ENCODE measurements around the gene CSF2. TPM values are rescaled to one million over a fixed set of nuclear protein-coding genes. Genes with fewer than 3 reads are reported as not detected.

Gene CSF2
- total and polyA plus RNA-seq, 5 experiments from 2014 or later, result not detected

- POLR2A ChIA-PET, result no interaction called here
- H3K4me1 Mint-ChIP-seq, result peaks cover 0 to 10% (median 8%) of the 10 kb centered on the region in 4 donors
These were observed 13.6 kb downstream of the CSF2 start for GRCh38 chr5:132087176-132087575.

GRCh38 chr5:132087661-132088060, 14.1 kb downstream of the CSF2 start:
- DNase-seq (no peak), ATAC-seq (no peak)
- Mint-ChIP-seq H3K27ac (no peak overlapping the region), H3K4me1 (peaks cover 0 to 10% (median 8%) of the 10 kb centered on the region in 4 donors), H3K36me3 (no peaks in the 10 kb centered on the region), H3K4me3 (no peak overlapping the region), H3K27me3 (no peaks in the 10 kb centered on the region), H3K9me3 (no peaks in the 10 kb centered on the region)
- POLR2A ChIA-PET, result no interaction called here

More at GRCh38 chr5:132087176-132087575, 13.6 kb downstream of the CSF2 start:
- H3K36me3 Mint-ChIP-seq, result no peaks in the 10 kb centered on the region
- no peaks in the 10 kb centered on the region for H3K9me3 Mint-ChIP-seq
- no peak for ATAC-seq
- no peak for DNase-seq
- H3K4me3 Mint-ChIP-seq, result no peak overlapping the region
- no peak overlapping the region for H3K27ac Mint-ChIP-seq
- H3K27me3 Mint-ChIP-seq, result no peaks in the 10 kb centered on the region

GRCh38 chr5:132089363-132089762, 15.8 kb downstream of the CSF2 start:
- Mint-ChIP-seq H3K4me3 (no peak overlapping the region), H3K4me1 (peaks cover 0 to 10% (median 2%) of the 10 kb centered on the region in 4 donors), H3K27me3 (peaks cover 0 to 4% (median 0%) of the 10 kb centered on the region in 5 donors), H3K27ac (no peak overlapping the region), H3K9me3 (no peaks in the 10 kb centered on the region), H3K36me3 (no peaks in the 10 kb centered on the region)
- no peak for DNase-seq
- POLR2A ChIA-PET, result no interaction called here
- ATAC-seq, result no peak

GRCh38 chr5:132090107-132090506, 16.5 kb downstream of the CSF2 start:
- Mint-ChIP-seq H3K4me3 (no peak overlapping the region), H3K27ac (no peak overlapping the region), H3K27me3 (peaks cover 0 to 4% (median 0%) of the 10 kb centered on the region in 5 donors), H3K36me3 (no peaks in the 10 kb centered on the region), H3K4me1 (peaks cover 0 to 10% (median 4%) of the 10 kb centered on the region in 4 donors), H3K9me3 (no peaks in the 10 kb centered on the region)
- DNase-seq (no peak), ATAC-seq (no peak)
- POLR2A ChIA-PET, result no interaction called here

GRCh38 chr5:132093271-132093670, 19.7 kb downstream of the CSF2 start:
- Mint-ChIP-seq H3K4me1 (peaks cover 0 to 17% (median 3%) of the 10 kb centered on the region in 4 donors), H3K27ac (no peak overlapping the region), H3K27me3 (peaks cover 0 to 4% (median 0%) of the 10 kb centered on the region in 5 donors), H3K4me3 (no peak overlapping the region), H3K36me3 (no peaks in the 10 kb centered on the region), H3K9me3 (no peaks in the 10 kb centered on the region)
- DNase-seq (no peak), ATAC-seq (no peak)
- POLR2A ChIA-PET, result no interaction called here

GRCh38 chr5:132094393-132095076, 20.9 kb downstream of the CSF2 start:
- Mint-ChIP-seq H3K4me1 (peaks cover 3 to 29% (median 7%) of the 10 kb centered on the region in 4 donors), H3K4me3 (no peak overlapping the region), H3K27ac (no peak overlapping the region), H3K36me3 (no peaks in the 10 kb centered on the region), H3K9me3 (no peaks in the 10 kb centered on the region), H3K27me3 (peaks cover 0 to 4% (median 0%) of the 10 kb centered on the region in 5 donors)
- DNase-seq (no peak), ATAC-seq (no peak)
- POLR2A ChIA-PET, result no interaction called here

- Mint-ChIP-seq H3K27ac (no peak overlapping the region), H3K36me3 (no peaks in the 10 kb centered on the region), H3K4me1 (peaks cover 8 to 32% (median 10%) of the 10 kb centered on the region in 4 donors), H3K27me3 (peaks cover 0 to 4% (median 0%) of the 10 kb centered on the region in 5 donors), H3K9me3 (no peaks in the 10 kb centered on the region), H3K4me3 (no peak overlapping the region)
- no peak for ATAC-seq
- POLR2A ChIA-PET, result no interaction called here
- DNase-seq, result no peak
These were observed 21.5 kb downstream of the CSF2 start for GRCh38 chr5:132095077-132095410.

- POLR2A ChIA-PET, result no interaction called here
- no peaks in the 10 kb centered on the region for H3K9me3 Mint-ChIP-seq
- no peaks in the 10 kb centered on the region for H3K36me3 Mint-ChIP-seq
- H3K4me1 Mint-ChIP-seq, result peaks cover 8 to 36% (median 13%) of the 10 kb centered on the region in 4 donors
- DNase-seq, result no peak
- ATAC-seq, result no peak
- H3K4me3 Mint-ChIP-seq, result no peak overlapping the region
- peak overlapping the region in 1 of 10 donors; percentile 30 for H3K27ac Mint-ChIP-seq
- H3K27me3 Mint-ChIP-seq, result peaks cover 0 to 4% (median 0%) of the 10 kb centered on the region in 5 donors
These were observed 21.9 kb downstream of the CSF2 start for GRCh38 chr5:132095424-132095972.

- H3K27me3 Mint-ChIP-seq, result peaks cover 0 to 4% (median 0%) of the 10 kb centered on the region in 5 donors
- POLR2A ChIA-PET, result no interaction called here
- ATAC-seq (no peak), DNase-seq (no peak)
- peaks cover 12 to 50% (median 21%) of the 10 kb centered on the region in 4 donors for H3K4me1 Mint-ChIP-seq
- H3K4me3 Mint-ChIP-seq, result no peak overlapping the region
- H3K9me3 Mint-ChIP-seq, result no peaks in the 10 kb centered on the region
- no peak overlapping the region for H3K27ac Mint-ChIP-seq
- no peaks in the 10 kb centered on the region for H3K36me3 Mint-ChIP-seq
These were observed 23.3 kb downstream of the CSF2 start for GRCh38 chr5:132096904-132097303.

GRCh38 chr5:132098151-132098594, 24.6 kb downstream of the CSF2 start:
- H3K27me3 Mint-ChIP-seq, result peaks cover 0 to 4% (median 0%) of the 10 kb centered on the region in 5 donors
- ATAC-seq (no peak), DNase-seq (no peak)
- H3K27ac Mint-ChIP-seq, result no peak overlapping the region
- no peak overlapping the region for H3K4me3 Mint-ChIP-seq
- no peaks in the 10 kb centered on the region for H3K9me3 Mint-ChIP-seq
- peaks cover 15 to 63% (median 32%) of the 10 kb centered on the region in 4 donors for H3K4me1 Mint-ChIP-seq
- H3K36me3 Mint-ChIP-seq, result no peaks in the 10 kb centered on the region
- POLR2A ChIA-PET, result no interaction called here

GRCh38 chr5:132098621-132099020, 25.0 kb downstream of the CSF2 start:
- Mint-ChIP-seq H3K4me3 (peak overlapping the region in 1 of 10 donors; percentile 19), H3K27me3 (peaks cover 0 to 4% (median 0%) of the 10 kb centered on the region in 5 donors), H3K4me1 (peaks cover 16 to 67% (median 37%) of the 10 kb centered on the region in 4 donors), H3K36me3 (no peaks in the 10 kb centered on the region), H3K27ac (peak overlapping the region in 5 of 10 donors; percentile 15 to 80 (median 37)), H3K9me3 (no peaks in the 10 kb centered on the region)
- POLR2A ChIA-PET, result no interaction called here
- DNase-seq, result no peak
- ATAC-seq, result no peak

GRCh38 chr5:132099076-132099748, 25.6 kb downstream of the CSF2 start:
- POLR2A ChIA-PET, result no interaction called here
- H3K4me3 Mint-ChIP-seq, result peak overlapping the region in 1 of 10 donors; percentile 19
- H3K36me3 Mint-ChIP-seq, result no peaks in the 10 kb centered on the region
- no peaks in the 10 kb centered on the region for H3K9me3 Mint-ChIP-seq
- peaks cover 0 to under 1% (median 0%) of the 10 kb centered on the region in 5 donors for H3K27me3 Mint-ChIP-seq
- peaks cover 17 to 73% (median 43%) of the 10 kb centered on the region in 4 donors for H3K4me1 Mint-ChIP-seq
- ATAC-seq (no peak), DNase-seq (no peak)
- peak overlapping the region in 5 of 10 donors; percentile 15 to 80 (median 37) for H3K27ac Mint-ChIP-seq

- POLR2A ChIA-PET, result no interaction called here
These were observed 26.3 kb downstream of the CSF2 start for GRCh38 chr5:132099905-132100304.

More at GRCh38 chr5:132099905-132100304, 26.3 kb downstream of the CSF2 start:
- Mint-ChIP-seq H3K27me3 (no peaks in the 10 kb centered on the region), H3K27ac (peak overlapping the region in 3 of 10 donors; percentile 2 to 37 (median 32)), H3K36me3 (no peaks in the 10 kb centered on the region), H3K4me1 (peaks cover 19 to 78% (median 49%) of the 10 kb centered on the region in 4 donors), H3K4me3 (peak overlapping the region in 1 of 10 donors; percentile 47), H3K9me3 (no peaks in the 10 kb centered on the region)
- DNase-seq (no peak), ATAC-seq (no peak)

Measured in naive thymus-derived CD8-positive, alpha-beta T cell (primary cell).